Esophagus squamous epithelium (tissue), 5 donors: ENCODE measurements around the gene BCAR3. TPM values are rescaled to one million over a fixed set of nuclear protein-coding genes. Genes with fewer than 3 reads are reported as not detected.
"Not testable (repeated sequence)": the region's sequence is repeated elsewhere in the genome, so short reads cannot be mapped to it uniquely, and the experiment has no call there.

Experiments used
- DNase-seq: peaks from one replicate; lab custom pipeline; 2025; lab: John Stamatoyannopoulos, UW
- H3K27ac ChIP-seq, 4 donors: fragments of 200-600 bp; sonication (generic); one replicate each; pipeline ENCODE4 v1.5.1; 2016 to 2019; ENCODE audit warnings: mild to moderate bottlenecking in 1 of 4
- H3K27me3 ChIP-seq, 4 donors: fragments of 200-600 bp; sonication (generic); 1 replicate in 3 of 4; 2 replicates in 1 of 4; pipeline versions ENCODE4 v1.5.1 to v1.6.0; 2017 to 2021; ENCODE audit warnings: antibody characterized with exemption in 1 of 4
- H3K36me3 ChIP-seq, 3 donors: fragments of 200-600 bp; sonication (generic); one replicate each; pipeline ENCODE4 v1.5.1; 2016 to 2019
- H3K4me1 ChIP-seq, 3 donors: fragments of 200-600 bp; sonication (generic); one replicate each; pipeline ENCODE4 v1.5.1; 2017 to 2019
- H3K4me3 ChIP-seq, 4 donors: fragments of 200-600 bp; sonication (generic); 1 replicate in 3 of 4; 2 replicates in 1 of 4; pipeline ENCODE4 v1.5.1; 2016 to 2019; ENCODE audit warnings: mild to moderate bottlenecking in 2 of 4, moderate library complexity in 1 of 4
- H3K9me3 ChIP-seq, 3 donors: fragments of 200-600 bp; sonication (generic); one replicate each; pipeline ENCODE4 v1.5.1; 2016 to 2019
- CTCF ChIP-seq, 6 experiments: fragments of 450-650 bp in 4 of 6; fragments of 200-600 bp in 2 of 6; sonication (generic) in 2 of 6; IDR thresholded peaks; one replicate each; pipeline ENCODE4 v1.5.1; 2016 to 2019; ENCODE audit warnings: antibody characterized with exemption in 6 of 6, mild to moderate bottlenecking in 4 of 6, moderate library complexity in 4 of 6
- POLR2A ChIP-seq, 4 donors: fragments of 450-650 bp; IDR thresholded peaks; one replicate each; pipeline ENCODE4 v1.6.1; 2017; ENCODE audit warnings: antibody characterized with exemption in 4 of 4, mild to moderate bottlenecking in 4 of 4, moderate library complexity in 3 of 4
- WGBS, 2 donors: methylation state at CpG; one replicate each; pipeline ENCODE4 v1.1.5; 2018; 5-methylcytosine and 5-hydroxymethylcytosine counted together
- intact Hi-C: fragments of 100-400 bp; cut with DNase I; formaldehyde crosslinking; loops from one replicate; pipeline ENCODE4 v1.15.0; 2022
- total RNA-seq, 4 donors: library from RNA; depleted of rRNA; stranded (reverse); fragments of >200 nt; gene quantifications; one replicate each; pipeline ENCODE4 v1.1.0, GENCODE V29; 2016
- donor health status: DM: yes; HTN: yes; CAD: no.

The BCAR3 gene
- total RNA-seq, 4 donors from 2014 or later, result 6.9 to 17.5 (median 9.4) TPM

GRCh38 chr1:93651695-93652094, 29.9 kb downstream of the BCAR3 start:
- Histone ChIP-seq H3K27me3 (no peaks in the 10 kb centered on the region), H3K4me1 (no peaks in the 10 kb centered on the region), H3K27ac (no peak overlapping the region), H3K4me3 (no peak overlapping the region), H3K9me3 (no peaks in the 10 kb centered on the region), H3K36me3 (peaks cover 0 to 28% (median 0%) of the 10 kb centered on the region in 3 donors)
- no peak for DNase-seq
- TF ChIP-seq POLR2A (IDR thresholded peaks at IDR 0.05) (no peak), CTCF (IDR thresholded peaks at IDR 0.05) (no peak)
- WGBS, 2 donors, result 86 to 87% methylated on average over 7 to 8 of the region's 8 CpGs
- intact Hi-C loops, result no loop called here

GRCh38 chr1:93650159-93650558, 31.5 kb downstream of the BCAR3 start:
- H3K4me3 ChIP-seq, H3K9me3 ChIP-seq, DNase-seq, H3K4me1 ChIP-seq, H3K27ac ChIP-seq, intact Hi-C loops, H3K27me3 ChIP-seq: not testable (repeated sequence)
- WGBS, 2 donors, result 86 to 87% methylated on average over 5 of the region's 5 CpGs
- H3K36me3 ChIP-seq, result peaks cover 0 to 27% (median 0%) of the 10 kb centered on the region in 3 donors

- H3K9me3 ChIP-seq, result no peaks in the 10 kb centered on the region
Observed at GRCh38 chr1:93649231-93649630, 32.4 kb downstream of the BCAR3 start.

GRCh38 chr1:93648656-93649055, 33.0 kb downstream of the BCAR3 start:
- intact Hi-C loops, result no loop called here
- Histone ChIP-seq H3K36me3 (peaks cover 0 to 12% (median 0%) of the 10 kb centered on the region in 3 donors), H3K27ac (no peak overlapping the region), H3K4me1 (no peaks in the 10 kb centered on the region), H3K4me3 (no peak overlapping the region), H3K27me3 (no peaks in the 10 kb centered on the region), H3K9me3 (no peaks in the 10 kb centered on the region)
- 90 to 96% methylated on average over 2 of the region's 2 CpGs for WGBS, 2 donors
- no peak for DNase-seq
- TF ChIP-seq CTCF (IDR thresholded peaks at IDR 0.05) (no peak), POLR2A (IDR thresholded peaks at IDR 0.05) (no peak)

More at GRCh38 chr1:93649231-93649630, 32.4 kb downstream of the BCAR3 start:
- Histone ChIP-seq H3K4me1 (no peaks in the 10 kb centered on the region), H3K27ac (no peak overlapping the region), H3K36me3 (peaks cover 0 to 17% (median 0%) of the 10 kb centered on the region in 3 donors), H3K27me3 (no peaks in the 10 kb centered on the region), H3K4me3 (no peak overlapping the region)
- no peak for DNase-seq
- TF ChIP-seq POLR2A (IDR thresholded peaks at IDR 0.05), result no peak
- no peak for TF ChIP-seq CTCF (IDR thresholded peaks at IDR 0.05)
- intact Hi-C loops, result no loop called here

- Histone ChIP-seq H3K27me3 (no peaks in the 10 kb centered on the region), H3K9me3 (no peaks in the 10 kb centered on the region), H3K4me3 (no peak overlapping the region), H3K27ac (no peak overlapping the region), H3K36me3 (peaks cover 0 to 28% (median 0%) of the 10 kb centered on the region in 3 donors), H3K4me1 (no peaks in the 10 kb centered on the region)
- TF ChIP-seq CTCF (IDR thresholded peaks at IDR 0.05) (no peak), POLR2A (IDR thresholded peaks at IDR 0.05) (no peak)
- 87 to 89% methylated on average over 5 of the region's 5 CpGs for WGBS, 2 donors
- DNase-seq, result no peak
- intact Hi-C loops, result no loop called here
Observed at GRCh38 chr1:93641527-93641926, 40.1 kb downstream of the BCAR3 start.
